HG03103 (cell line): ENCODE measurements around the gene HNF1A.

Experiments used
- ATAC-seq: cut with Tn5 transposase; IDR thresholded peaks from one replicate; pipeline ENCODE4 v1.9.1; 2021; ENCODE audit warnings: low read depth; ENCODE audit not compliant: unreplicated experiment

HNF1A gene

DNA sequence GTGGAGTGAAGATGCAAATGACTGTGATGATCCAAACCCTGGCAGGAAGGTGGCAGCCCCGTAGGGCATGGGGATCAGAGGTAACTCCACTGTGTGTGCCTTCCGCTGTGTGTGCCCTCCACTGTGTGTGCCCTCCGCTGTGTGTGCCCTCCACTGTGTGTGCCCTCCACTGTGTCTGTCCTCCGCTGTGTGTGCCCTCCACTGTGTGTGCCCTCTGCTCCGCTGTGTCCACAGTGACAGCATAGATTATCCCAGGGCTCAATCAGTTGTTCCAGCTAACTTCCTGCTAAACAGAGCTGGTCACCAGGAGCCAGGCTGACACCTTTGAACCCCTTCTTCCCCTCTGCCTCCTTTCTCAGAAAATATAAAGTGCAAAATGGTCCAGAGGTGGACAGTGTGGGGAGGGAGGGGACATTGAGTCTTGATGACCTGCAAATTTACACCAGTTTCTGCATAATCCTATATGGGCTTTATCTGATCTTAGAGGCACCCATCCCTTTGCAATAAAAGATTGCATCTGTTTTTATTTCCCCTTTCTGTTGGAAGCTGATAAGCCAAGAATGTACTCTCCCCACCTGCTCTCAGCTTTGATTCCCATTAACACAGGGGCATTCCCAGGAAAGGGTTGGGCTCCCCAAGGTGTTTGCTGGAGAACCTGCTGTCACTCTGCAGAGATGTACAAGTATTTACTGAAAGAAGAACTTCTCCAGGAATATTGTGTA lies 21.6 kb upstream of the HNF1A start:
- ATAC-seq, result no peak

DNA sequence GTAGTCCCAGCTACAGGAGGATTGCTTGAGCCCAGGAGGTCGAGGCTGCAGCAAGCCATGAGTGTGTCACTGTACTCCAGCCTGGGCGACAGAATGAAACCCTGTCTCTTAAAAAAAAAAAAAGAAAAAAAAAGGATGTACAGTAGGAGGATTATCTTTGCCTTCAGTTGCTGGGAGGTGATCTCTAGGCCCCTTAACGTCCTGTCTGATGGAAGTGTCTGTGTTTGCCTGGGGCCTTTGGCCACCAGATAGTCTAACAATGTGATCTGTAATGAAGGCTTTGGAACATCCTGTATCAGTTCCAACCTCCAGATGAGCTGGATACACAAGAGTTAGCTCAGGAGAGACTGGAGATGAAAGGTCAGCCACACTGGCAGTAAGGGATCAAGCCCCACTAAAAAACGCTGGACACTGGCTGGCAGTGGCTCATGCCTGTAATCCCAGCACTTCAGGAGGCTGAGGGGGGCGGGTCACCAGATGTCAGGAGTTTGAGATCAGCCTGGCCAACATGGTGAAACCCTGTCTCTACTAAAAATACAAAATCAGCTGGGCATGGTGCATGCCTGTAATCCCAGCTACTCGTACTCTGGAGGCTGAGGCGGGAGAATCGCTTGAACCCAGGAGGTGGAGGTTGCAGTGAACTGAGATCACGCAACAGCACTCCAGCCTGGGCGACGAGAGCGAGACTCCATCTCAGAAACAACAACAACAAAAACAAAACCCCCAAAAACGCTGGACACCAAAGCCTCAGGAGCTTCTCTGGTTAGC lies 19.0 kb upstream of the HNF1A start:
- ATAC-seq, result no peak

DNA sequence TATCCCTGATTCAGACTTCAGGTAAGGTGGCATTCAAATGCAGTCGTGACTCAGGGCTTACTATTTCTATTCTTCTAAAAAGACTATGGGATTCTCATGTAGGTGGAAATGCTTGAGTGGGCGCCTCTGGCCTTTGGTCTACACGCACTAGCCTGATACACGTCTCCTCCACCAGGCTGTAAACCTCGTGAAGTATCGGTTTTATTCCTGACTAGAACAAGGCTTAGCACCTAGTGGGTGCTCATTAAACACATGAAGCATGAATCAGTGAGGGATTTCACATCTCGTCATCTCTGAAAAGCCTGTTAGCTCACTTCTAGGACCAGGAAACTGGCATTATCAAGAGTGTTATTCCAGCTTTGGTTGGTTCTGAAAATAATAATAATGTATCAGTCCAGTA lies 17.7 kb upstream of the HNF1A start:
- ATAC-seq, result no peak

DNA sequence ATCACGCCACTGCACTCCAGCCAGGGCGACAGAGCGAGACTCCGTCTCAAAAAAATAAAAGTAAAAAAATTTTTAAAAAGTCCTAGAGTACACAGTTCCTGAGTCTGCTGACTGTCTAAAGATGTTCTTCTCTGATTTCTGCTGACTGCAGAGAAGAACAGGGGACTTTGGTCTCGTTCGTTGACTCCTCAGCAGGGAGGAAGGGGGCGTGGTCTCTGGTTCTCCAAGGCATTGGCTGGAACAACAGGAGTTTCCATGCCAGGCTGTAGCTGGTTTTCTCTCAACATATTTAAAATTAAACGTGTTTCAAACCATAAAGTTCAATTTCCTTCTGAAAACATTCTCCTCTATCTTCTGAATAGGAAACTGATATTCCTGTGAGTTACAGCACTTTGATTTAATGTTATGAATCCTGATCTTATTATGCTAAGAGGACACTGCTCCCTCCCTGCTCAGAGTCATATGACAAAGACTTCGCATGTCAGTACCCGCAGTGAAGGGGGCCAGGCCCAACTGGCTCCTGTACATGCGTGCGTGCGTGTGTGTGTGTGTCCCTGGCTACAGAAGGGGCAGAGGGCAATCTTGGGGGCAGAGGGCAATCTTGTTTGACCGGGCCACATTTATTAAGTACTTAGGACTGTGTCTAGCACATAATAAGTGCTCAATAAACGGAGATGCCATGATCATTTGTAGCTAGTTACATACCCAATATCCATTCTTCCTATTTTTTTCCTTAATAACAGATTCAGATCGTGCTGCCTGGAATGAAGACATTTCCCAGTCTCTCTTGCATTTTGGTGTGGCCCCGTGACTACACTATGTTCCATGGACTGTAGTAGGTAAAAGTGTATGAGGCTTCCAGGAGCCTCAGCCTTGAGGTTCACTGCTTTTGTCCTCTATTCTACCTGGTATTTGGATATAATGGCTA lies 16.5 kb upstream of the HNF1A start:
- no peak for ATAC-seq

DNA sequence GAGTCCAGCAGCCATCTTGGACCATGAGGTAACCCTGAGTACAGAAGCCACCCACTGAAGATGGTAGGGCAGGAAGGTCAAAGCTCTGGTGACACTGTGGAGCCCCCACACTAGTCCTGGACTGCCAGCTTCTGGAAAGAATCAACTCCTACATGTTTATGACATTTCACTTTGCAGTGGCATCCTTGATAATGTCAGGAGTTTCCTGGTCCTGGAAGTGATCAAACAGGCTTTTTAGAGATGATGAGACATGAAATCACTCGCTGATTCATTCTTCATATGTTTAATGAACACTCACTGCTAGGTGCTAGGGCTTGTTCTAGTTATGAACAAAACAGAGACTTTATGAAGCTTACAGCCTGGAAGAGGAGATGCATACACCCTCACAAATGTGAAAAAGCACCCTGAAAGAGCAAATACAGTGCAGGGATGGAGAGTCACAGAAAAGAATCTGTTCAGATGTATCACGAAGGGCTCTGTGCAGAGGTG lies 15.8 kb upstream of the HNF1A start:
- no peak for ATAC-seq

DNA sequence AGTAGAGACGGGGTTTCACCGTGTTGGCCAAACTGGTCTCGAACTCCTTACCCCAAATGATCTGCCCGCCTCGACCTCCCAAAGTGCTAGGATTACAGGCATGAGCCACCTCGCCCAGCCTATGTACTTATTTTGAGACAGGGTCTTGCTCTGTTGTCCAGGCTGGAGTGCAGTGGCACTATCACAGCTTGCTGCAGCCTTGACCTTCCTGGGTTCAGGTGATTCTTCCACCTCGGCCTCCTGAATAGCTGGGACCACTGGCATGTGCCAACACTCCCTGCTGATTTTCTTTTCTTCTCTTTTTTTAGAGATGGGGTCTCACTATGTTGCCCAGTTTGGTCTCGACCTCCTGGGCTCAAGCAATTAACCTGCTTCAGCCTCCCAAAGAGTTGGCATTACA lies 14.0 kb upstream of the HNF1A start:
- ATAC-seq, result no peak

DNA sequence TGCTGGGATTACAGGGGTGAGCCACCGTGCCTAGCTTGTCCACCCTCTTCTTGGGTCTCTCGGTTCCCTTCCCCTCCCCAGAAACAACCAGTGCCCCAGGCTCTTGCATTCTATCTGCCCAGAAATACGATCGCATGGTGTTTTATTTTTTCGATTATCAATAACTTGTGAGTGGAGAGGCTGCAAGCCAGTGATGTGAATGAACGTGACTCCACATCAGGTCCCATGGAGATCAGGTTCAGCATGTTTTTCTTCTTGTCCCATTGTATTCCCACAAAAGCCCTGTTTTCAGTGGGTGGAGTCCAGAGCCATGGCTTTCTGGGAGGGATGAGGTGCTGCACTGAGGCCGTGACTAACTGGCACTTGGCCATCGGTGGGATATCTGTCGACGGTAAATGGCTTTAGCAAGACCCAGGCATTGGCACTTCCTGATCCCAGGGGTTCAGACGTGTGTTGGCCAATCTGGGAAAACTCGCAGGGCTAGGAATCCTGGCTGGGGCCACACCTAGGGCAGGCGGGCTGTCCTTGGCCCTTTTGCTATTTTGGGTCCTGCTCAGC lies 12.7 kb upstream of the HNF1A start:
- ATAC-seq, result no peak

DNA sequence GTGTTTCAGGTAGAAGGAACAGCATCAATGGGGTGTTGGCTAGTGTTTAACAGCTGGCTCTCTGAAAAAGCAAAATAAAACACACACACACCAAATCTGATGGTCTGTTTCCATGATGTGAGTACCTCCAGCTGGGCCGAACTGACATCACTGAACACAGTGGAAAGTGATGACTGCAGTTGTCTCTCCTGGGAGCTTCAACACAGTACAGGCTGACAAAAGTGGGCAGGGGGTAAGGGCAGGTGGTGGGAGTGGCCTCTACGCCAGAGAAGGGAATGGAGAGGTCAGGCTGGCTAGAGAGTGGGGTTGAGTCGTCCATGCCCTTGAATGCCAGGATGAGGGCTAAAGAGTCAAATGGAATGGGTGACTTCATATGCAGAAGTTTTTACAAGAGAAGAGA lies 8.0 kb upstream of the HNF1A start:
- no peak for ATAC-seq

DNA sequence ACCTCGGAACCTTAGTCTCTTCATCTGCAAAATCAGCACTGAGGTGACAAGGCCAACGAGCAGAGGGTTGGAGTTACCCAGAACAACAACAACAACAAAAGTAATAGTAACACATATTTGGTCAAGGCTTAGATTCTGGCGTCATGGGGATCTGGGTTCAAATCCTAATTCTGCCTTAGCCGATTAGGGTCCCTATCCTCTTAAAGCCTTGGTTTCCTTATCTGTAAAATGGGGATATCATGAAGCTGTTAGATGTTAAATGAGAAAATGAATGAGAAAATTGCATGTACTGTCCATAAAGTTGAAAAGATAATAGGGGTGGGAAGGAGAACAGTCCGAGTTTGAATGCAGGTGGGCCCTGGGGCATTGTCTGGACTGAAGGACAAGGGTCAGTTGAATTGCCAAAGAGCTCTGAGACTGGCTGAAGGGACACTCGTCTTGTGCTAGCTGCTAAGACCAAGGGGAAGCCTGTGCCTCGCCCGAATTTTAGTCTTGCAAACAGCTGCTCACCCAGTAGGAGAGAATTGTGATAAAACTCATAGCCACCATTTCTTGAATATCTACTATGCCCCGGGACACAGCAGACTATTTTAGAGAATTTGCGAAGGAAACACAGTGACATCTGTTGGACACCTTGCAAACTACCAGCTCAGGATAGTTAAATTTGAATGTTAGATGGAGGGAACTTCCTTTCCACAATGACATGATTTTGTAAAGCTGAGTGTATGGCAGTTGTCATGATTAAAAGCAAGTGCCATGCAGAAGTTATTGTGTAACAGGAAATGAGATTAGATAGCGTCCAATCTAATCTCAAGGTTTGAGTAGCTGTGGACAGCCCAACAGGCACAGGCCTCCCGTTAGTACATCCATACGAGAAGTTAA lies 6.8 kb upstream of the HNF1A start:
- no peak for ATAC-seq

DNA sequence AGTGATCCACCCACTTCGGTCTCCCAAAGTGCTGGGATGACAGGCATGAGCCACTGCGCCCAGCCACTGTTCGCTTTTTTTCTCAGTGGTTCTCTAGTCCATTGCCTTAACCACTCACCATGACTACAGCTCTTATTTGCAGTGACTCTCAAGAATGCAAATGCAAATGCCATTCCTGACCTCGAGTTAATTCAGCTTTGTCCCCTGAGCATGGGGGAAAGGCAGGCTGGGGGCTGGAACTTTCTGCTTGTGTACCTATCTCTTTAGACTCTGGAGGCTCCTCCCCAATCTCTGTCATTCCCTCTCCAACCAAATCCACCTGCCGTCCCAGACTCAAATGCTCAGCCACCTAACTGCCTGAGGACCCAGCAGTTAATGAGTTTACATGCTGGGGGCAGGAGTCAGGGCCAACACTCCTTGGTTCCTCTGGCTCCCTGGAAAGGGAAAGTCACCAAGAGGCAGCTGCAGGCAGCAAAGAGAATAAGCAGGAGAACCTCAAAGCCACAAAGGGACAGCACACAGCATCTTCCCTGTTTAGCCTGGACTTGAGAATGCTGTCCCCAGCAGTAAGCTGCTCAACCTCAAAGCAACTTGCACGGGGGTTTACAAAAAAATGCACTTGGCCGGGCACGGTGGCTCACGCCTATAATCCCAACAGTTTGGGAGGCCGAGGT lies 5.3 kb upstream of the HNF1A start:
- no peak for ATAC-seq

DNA sequence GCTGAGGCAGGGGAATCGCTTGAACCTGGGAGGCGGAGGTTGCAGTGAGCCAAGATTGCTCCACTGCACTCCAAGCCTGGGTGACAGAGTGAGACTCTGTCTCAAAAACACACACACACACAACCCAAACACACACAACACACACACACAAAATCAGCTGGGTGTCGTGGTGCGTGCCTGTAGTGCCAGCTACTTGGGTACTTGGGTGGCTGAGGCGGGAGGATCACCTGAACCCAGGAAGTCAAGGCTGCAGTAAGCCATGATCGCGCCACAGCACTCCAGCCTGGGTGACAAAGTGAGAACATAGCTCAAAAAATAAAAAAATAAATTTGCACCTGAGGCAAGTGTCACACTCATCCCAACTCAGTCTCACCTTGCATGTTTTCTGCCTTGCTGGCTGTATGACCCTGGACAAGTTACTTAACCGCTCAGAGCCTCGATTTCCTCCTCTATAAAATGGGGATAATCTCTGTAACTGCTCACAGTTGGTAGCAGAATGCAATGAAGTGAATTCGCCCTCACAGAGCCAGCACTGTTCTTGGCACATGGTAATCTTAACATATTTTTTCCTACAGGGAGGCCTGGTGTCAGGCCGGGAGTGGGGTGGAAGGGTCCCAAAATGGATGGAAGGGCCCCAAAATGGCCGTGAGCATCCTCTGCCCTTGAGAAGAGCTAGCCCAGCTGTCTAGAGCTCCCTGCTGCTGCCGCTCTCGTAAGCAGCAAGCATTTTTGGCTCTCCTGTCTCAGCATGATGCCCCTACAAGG lies 630 bp upstream of the HNF1A start:
- ATAC-seq, result no peak

DNA sequence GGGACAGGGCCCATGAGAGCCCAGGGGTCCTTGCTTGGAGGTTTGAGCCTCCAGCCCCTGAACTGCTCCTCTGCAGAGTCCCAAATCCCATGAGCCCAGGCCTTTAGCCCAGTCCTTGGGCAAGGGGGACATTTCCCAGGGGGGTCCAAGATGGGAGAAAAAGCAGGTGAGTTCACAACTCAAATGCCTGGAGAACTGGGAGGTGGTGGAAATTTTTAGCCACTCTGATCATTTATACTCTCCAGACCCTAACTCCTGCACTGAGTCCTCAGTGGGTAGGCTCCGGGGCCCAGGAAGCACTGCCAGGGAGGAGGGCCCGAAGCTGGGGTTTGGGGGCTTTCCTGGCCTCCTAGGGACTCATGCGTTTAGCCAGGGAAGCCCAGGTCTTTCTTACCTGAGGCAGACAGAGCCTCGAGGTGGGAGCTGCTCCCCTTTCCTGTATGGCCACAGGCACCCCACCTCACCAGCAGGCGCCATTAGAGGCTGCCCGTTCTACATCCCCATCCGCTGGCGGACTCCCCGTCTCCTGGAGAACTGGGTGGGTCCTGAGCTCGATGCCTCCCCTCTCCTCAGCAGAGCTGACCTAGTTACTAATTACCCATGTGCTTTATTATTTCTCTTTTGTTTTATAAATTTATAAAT lies 998 bp downstream of the HNF1A start:
- ATAC-seq, result no peak

DNA sequence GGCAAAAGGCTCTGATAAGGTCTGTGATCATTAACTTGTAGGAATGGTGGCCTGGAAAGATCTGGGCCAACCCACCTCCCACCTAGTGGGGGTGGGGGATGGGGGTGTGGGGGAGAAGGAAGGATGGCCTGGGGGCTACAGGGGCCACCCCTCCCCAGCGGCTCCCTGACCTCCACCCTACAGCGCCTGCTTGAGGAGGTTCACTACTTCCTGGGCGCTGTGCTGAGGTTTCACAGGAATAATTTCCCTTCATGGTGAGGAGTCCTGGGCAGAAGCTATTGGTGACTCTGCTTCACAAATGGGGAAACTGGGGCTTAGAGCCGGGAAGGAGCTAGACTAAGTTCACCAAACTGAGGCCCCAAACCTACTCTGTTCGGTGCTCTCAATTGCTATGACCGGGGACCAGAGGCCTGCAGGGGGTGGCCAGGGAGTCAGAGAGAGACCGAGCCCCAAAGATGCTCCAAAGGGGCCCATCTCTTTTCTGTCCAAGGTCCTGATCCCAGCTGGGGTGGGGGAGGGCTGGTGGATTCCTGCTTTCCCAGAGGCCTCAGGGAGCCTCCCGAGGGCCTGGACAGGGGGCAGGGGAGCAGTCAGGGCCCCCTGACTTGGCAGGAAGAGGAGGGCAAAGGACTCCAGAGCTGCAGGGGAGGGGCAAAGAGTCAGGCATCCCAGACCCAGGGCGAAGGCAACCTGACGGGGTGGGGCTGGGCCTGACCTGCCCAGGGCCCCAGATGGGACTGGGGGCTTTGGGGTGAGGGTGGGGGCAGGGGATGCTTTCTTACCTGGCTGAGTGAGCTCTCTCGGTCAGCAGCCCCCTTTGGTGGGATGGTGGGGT lies 1.7 kb downstream of the HNF1A start:
- no peak for ATAC-seq

DNA sequence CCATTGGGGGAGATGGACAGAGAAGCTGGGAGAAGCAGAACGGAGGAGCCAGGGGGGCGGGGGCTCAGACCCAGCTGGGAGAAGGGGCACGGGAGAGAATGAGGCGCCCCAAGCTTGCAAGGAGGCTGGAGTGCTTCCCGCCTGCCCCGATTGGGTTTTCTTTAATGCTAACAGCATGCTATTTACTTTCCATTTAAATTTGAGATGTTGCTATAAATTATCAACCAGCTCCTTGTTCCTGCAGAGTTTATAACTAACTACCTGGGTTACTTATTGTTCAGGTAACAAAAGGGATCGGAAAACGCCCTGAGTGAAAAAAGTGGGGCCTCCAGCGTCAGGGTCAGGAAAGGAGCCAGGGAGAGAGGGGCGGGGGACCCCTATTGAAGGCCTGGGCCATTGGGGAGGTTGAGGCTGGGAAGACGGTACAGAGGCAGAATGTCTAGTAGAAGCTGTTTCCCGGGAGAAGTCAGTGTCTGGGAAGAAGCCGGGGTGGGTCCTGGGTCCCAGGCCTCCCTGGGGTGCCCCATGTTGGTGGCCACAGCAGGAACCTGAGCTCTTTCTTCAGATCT lies 2.5 kb downstream of the HNF1A start:
- no peak for ATAC-seq

DNA sequence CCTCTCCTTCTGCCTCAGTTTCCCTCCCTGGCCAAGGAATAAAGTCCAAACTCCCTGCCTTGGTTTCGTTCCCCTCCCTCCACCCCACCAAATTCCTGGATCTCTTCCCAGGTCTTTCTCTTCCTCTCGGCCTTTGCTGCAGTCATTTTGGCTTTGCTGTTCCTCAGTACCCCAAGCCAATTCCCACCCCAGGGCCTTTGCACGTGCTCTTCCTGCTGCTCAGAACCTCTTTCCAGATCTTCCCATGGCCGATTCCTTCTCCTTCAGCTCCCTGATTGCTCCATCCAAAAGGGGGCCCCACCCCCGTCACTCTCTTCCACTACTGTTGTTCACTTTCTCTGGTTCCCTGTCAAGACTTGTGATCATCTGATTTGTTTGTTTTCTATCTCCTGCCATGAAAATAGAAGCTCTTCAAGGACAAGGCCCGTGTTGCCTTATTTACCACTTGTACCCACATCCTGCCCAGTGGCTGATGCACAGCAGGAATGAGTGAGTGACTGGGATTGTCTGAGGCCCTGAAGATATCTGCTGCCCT lies 3.1 kb downstream of the HNF1A start:
- ATAC-seq, result no peak

DNA sequence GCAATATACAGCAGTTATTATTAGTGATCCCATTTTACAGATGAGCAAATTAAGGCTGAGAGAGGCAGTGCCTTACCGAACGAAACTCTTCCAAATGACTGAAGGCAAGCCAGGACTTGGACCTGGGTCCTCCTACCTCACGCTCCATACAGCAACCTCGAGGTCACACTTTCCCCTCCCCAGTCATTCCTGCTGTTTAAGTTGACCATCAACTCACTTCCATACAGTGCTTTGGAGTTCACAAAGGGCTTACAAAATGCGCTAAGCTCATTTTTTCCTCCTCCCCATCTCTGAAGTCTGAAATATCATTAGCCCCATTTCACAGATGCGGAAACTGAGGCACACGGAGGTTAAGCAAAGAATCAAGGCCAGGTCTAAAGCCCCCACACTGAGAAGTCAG lies 4.3 kb downstream of the HNF1A start:
- ATAC-seq, result no peak

DNA sequence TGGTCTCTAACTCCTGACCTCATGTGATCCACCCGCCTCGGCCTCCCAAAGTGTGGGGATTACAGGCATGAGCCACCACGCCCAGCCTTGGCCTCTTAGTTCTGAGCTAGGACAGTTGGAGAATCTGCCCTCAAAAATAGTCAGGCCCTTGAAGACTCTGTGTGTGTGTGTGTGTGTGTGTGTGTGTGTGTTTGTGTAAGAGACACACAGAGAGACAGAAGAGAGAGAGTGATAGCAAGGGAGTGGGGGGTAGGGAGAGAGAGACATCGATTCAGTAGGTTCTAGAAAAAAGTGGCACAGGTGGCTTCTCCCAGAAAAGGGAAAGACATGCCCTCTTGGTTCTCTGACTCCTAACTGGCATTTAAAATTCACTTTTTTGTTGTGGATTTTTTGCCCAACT lies 5.4 kb downstream of the HNF1A start:
- no peak for ATAC-seq
